ENCODE data around the gene CMIP. TPM values are rescaled to one million over a fixed set of nuclear protein-coding genes. Genes with fewer than 3 reads are reported as not detected.

The CMIP gene
- polyA plus RNA-seq, 3 donors from 2014 or later, result 0.53 to 1.7 TPM; not detected in 1

GRCh38 chr16:81623365-81624102, 178.9 kb downstream of the CMIP start:
- peak overlapping the region in 5 of 6 donors; percentile 42 to 86 (median 74) for H3K27ac Mint-ChIP-seq
- no peak overlapping the region for H3K4me3 Mint-ChIP-seq
- peaks cover 13 to 25% of the 10 kb centered on the region in 2 donors for H3K4me1 Mint-ChIP-seq
- peaks cover 0 to 8% (median 0%) of the 10 kb centered on the region in 3 donors for H3K36me3 Mint-ChIP-seq
- H3K9me3 Mint-ChIP-seq, result no peaks in the 10 kb centered on the region
- H3K27me3 Mint-ChIP-seq (ENCODE audit: low read depth in 3 of 3), result no peaks in the 10 kb centered on the region
- peak; percentile 39 to 56 (median 52) for DNase-seq

- Mint-ChIP-seq H3K9me3 (no peaks in the 10 kb centered on the region), H3K4me1 (peaks cover 12 to 27% of the 10 kb centered on the region in 2 donors), H3K27ac (peak overlapping the region in 4 of 6 donors; percentile 42 to 85 (median 80)), H3K36me3 (peaks cover 0 to 8% (median 0%) of the 10 kb centered on the region in 3 donors), H3K27me3 (ENCODE audit: low read depth in 3 of 3) (peaks cover 0 to 2% (median 0%) of the 10 kb centered on the region in 3 donors), H3K4me3 (no peak overlapping the region)
- DNase-seq, result no peak
Measured at GRCh38 chr16:81624403-81624759, 179.8 kb downstream of the CMIP start.

- no peak for DNase-seq
- Mint-ChIP-seq H3K4me1 (peaks cover 13 to 33% of the 10 kb centered on the region in 2 donors), H3K9me3 (no peaks in the 10 kb centered on the region), H3K36me3 (peaks cover 0 to 8% (median 0%) of the 10 kb centered on the region in 3 donors), H3K27ac (peak overlapping the region; percentile 29 to 85 (median 78)), H3K4me3 (no peak overlapping the region), H3K27me3 (ENCODE audit: low read depth in 3 of 3) (peaks cover 2 to 3% (median 2%) of the 10 kb centered on the region in 3 donors)
Measured at GRCh38 chr16:81624760-81625543, 180.3 kb downstream of the CMIP start.

GRCh38 chr16:81625544-81626153, 181.0 kb downstream of the CMIP start:
- Mint-ChIP-seq H3K27me3 (ENCODE audit: low read depth in 3 of 3) (peaks cover 2 to 3% (median 3%) of the 10 kb centered on the region in 3 donors), H3K27ac (peak overlapping the region in 5 of 6 donors; percentile 29 to 79 (median 72)), H3K36me3 (peaks cover 0 to 8% (median 0%) of the 10 kb centered on the region in 3 donors)

GRCh38 chr16:81626181-81626674, 181.6 kb downstream of the CMIP start:
- no peak overlapping the region for H3K27ac Mint-ChIP-seq
- peaks cover 15 to 40% of the 10 kb centered on the region in 2 donors for H3K4me1 Mint-ChIP-seq
- DNase-seq, result peak in 1 of 3 donors; percentile 12
- no peak overlapping the region for H3K4me3 Mint-ChIP-seq
- H3K36me3 Mint-ChIP-seq, result peaks cover 0 to 6% (median 0%) of the 10 kb centered on the region in 3 donors
- peaks cover 3 to 4% (median 3%) of the 10 kb centered on the region in 3 donors for H3K27me3 Mint-ChIP-seq (ENCODE audit: low read depth in 3 of 3)
- no peaks in the 10 kb centered on the region for H3K9me3 Mint-ChIP-seq

More at GRCh38 chr16:81625544-81626153, 181.0 kb downstream of the CMIP start:
- Mint-ChIP-seq H3K9me3 (no peaks in the 10 kb centered on the region), H3K4me3 (no peak overlapping the region), H3K4me1 (peaks cover 14 to 35% of the 10 kb centered on the region in 2 donors)
- no peak for DNase-seq

- Mint-ChIP-seq H3K36me3 (peaks cover 0 to 4% (median 0%) of the 10 kb centered on the region in 3 donors), H3K27me3 (ENCODE audit: low read depth in 3 of 3) (peaks cover 3 to 4% (median 3%) of the 10 kb centered on the region in 3 donors), H3K9me3 (no peaks in the 10 kb centered on the region), H3K4me1 (peaks cover 21 to 48% of the 10 kb centered on the region in 2 donors), H3K4me3 (no peak overlapping the region), H3K27ac (no peak overlapping the region)
- no peak for DNase-seq
Measured at GRCh38 chr16:81627024-81627423, 182.4 kb downstream of the CMIP start.

GRCh38 chr16:81627729-81628244, 183.2 kb downstream of the CMIP start:
- H3K4me3 Mint-ChIP-seq, result no peak overlapping the region

GRCh38 chr16:81629034-81629802, 184.6 kb downstream of the CMIP start:
- DNase-seq, result peak in 1 of 3 donors; percentile 14
- H3K27me3 Mint-ChIP-seq (ENCODE audit: low read depth in 3 of 3), result peaks cover 6 to 12% (median 7%) of the 10 kb centered on the region in 3 donors
- no peaks in the 10 kb centered on the region for H3K36me3 Mint-ChIP-seq
- H3K4me3 Mint-ChIP-seq, result no peak overlapping the region
- peak overlapping the region in 5 of 6 donors; percentile 60 to 93 (median 80) for H3K27ac Mint-ChIP-seq
- H3K9me3 Mint-ChIP-seq, result no peaks in the 10 kb centered on the region
- H3K4me1 Mint-ChIP-seq, result peaks cover 37 to 59% of the 10 kb centered on the region in 2 donors

More at GRCh38 chr16:81627729-81628244, 183.2 kb downstream of the CMIP start:
- DNase-seq, result no peak
- no peaks in the 10 kb centered on the region for H3K9me3 Mint-ChIP-seq
- H3K27ac Mint-ChIP-seq, result peak overlapping the region in 4 of 6 donors; percentile 60 to 86 (median 74)
- H3K36me3 Mint-ChIP-seq, result peaks cover 0 to 4% (median 0%) of the 10 kb centered on the region in 3 donors
- H3K4me1 Mint-ChIP-seq, result peaks cover 26 to 56% of the 10 kb centered on the region in 2 donors
- peaks cover 4 to 8% (median 5%) of the 10 kb centered on the region in 3 donors for H3K27me3 Mint-ChIP-seq (ENCODE audit: low read depth in 3 of 3)

- no peak overlapping the region for H3K4me3 Mint-ChIP-seq
- no peaks in the 10 kb centered on the region for H3K9me3 Mint-ChIP-seq
- H3K27me3 Mint-ChIP-seq (ENCODE audit: low read depth in 3 of 3), result peaks cover 6 to 12% (median 7%) of the 10 kb centered on the region in 3 donors
- H3K36me3 Mint-ChIP-seq, result no peaks in the 10 kb centered on the region
- peak overlapping the region; percentile 61 to 100 (median 90) for H3K27ac Mint-ChIP-seq
- peaks cover 39 to 59% of the 10 kb centered on the region in 2 donors for H3K4me1 Mint-ChIP-seq
- no peak for DNase-seq
Measured at GRCh38 chr16:81629896-81630634, 185.5 kb downstream of the CMIP start.

GRCh38 chr16:81630635-81631031, 186.0 kb downstream of the CMIP start:
- H3K36me3 Mint-ChIP-seq, result no peaks in the 10 kb centered on the region
- H3K27ac Mint-ChIP-seq, result peak overlapping the region; percentile 61 to 100 (median 90)
- no peaks in the 10 kb centered on the region for H3K9me3 Mint-ChIP-seq
- DNase-seq, result no peak
- no peak overlapping the region for H3K4me3 Mint-ChIP-seq
- peaks cover 6 to 12% (median 7%) of the 10 kb centered on the region in 3 donors for H3K27me3 Mint-ChIP-seq (ENCODE audit: low read depth in 3 of 3)
- H3K4me1 Mint-ChIP-seq, result peaks cover 43 to 59% of the 10 kb centered on the region in 2 donors

GRCh38 chr16:81632392-81633146, 188.0 kb downstream of the CMIP start:
- Mint-ChIP-seq H3K4me1 (peaks cover 60 to 77% of the 10 kb centered on the region in 2 donors), H3K27me3 (ENCODE audit: low read depth in 3 of 3) (peaks cover 6 to 12% (median 7%) of the 10 kb centered on the region in 3 donors), H3K4me3 (peak overlapping the region; percentile 50 to 77 (median 56)), H3K36me3 (no peaks in the 10 kb centered on the region), H3K27ac (peak overlapping the region; percentile 85 to 100 (median 92)), H3K9me3 (no peaks in the 10 kb centered on the region)
- peak; percentile 80 to 85 (median 80) for DNase-seq
